SK-N-SH (cell line): ENCODE measurements around the gene ADCY4. TPM values are rescaled to one million over a fixed set of nuclear protein-coding genes. Genes with fewer than 3 reads are reported as not detected.

Source experiments
- CTCF ChIA-PET: fragments of 300-600, 350-600 bp; formaldehyde crosslinking; extraction: SDS; loops from one replicate; lab custom pipeline; 2021; lab: Yijun Ruan, JAX
- POLR2A ChIA-PET: fragments of 350-600 bp; sonication (Branson Sonifier 250); formaldehyde crosslinking; extraction: SDS; loops from one replicate; lab custom pipeline; 2020; ENCODE audit warnings: antibody characterized with exemption, inconsistent platforms; lab: Yijun Ruan, JAX
- DNase-seq: peaks from one replicate; pipeline ENCODE4 v3.0.0; 2012
- H2AFZ ChIP-seq: fragments of 200-600 bp; sonication (generic); 2 replicates; pipeline ENCODE4 v1.8.1; 2016; ENCODE audit warnings: antibody characterized with exemption, mild to moderate bottlenecking, low read depth
- H3F3A ChIP-seq: fragments of 200-600 bp; sonication (generic); replicated peaks from 2 replicates; pipeline ENCODE3; 2016; ENCODE audit warnings: antibody characterized with exemption, mild to moderate bottlenecking; ENCODE audit not compliant: insufficient read depth
- H3K27ac ChIP-seq, 2 experiments: fragments of 200-500 bp in 1 of 2; fragments of 200-600 bp in 1 of 2; sonication (Bioruptor generic) in 1 of 2; sonication (generic), shearing (Covaris generic) in 1 of 2; 2 replicates each; pipeline versions ENCODE4 v1.5.1 to v1.6.1; 2014 to 2016; ENCODE audit warnings: low read depth in 2 of 2, inconsistent platforms in 1 of 2, low read length in 1 of 2, mild to moderate bottlenecking in 1 of 2, mixed read lengths in 1 of 2
- H3K27me3 ChIP-seq: fragments of 200-600 bp; sonication (generic), shearing (Covaris generic); 2 replicates; pipeline ENCODE4 v1.6.1; 2016; ENCODE audit warnings: mixed run types; ENCODE audit not compliant: insufficient read depth
- H3K36me3 ChIP-seq, 2 experiments: fragments of 200-500 bp in 1 of 2; fragments of 200-600 bp in 1 of 2; sonication (Bioruptor generic) in 1 of 2; sonication (generic) in 1 of 2; replicated peaks in 1 of 2; 2 replicates each; pipeline versions ENCODE3 to v1.5.1; 2014 to 2016; ENCODE audit warnings: low read length in 1 of 2, mild to moderate bottlenecking in 1 of 2; ENCODE audit not compliant: insufficient read depth in 2 of 2, control insufficient read depth in 1 of 2
- H3K4me1 ChIP-seq, 2 experiments: fragments of 200-500 bp in 1 of 2; fragments of 200-600 bp in 1 of 2; sonication (Bioruptor generic) in 1 of 2; sonication (generic), shearing (Covaris generic) in 1 of 2; 2 replicates each; pipeline versions ENCODE4 v1.5.1 to v1.6.1; 2014 to 2016; ENCODE audit warnings: low read depth in 1 of 2, low read length in 1 of 2, mixed run types in 1 of 2; ENCODE audit not compliant: insufficient read depth in 2 of 2, control insufficient read depth in 1 of 2
- H3K4me2 ChIP-seq: fragments of 200-600 bp; sonication (generic), shearing (Covaris generic); 2 replicates; pipeline ENCODE4 v1.6.1; 2017; ENCODE audit warnings: mixed run types
- H3K4me3 ChIP-seq, 2 experiments: fragments of 200-500 bp in 1 of 2; fragments of 200-600 bp in 1 of 2; sonication (Bioruptor generic) in 1 of 2; sonication (generic), shearing (Covaris generic) in 1 of 2; 2 replicates each; pipeline versions ENCODE4 v1.5.1 to v1.8.1; 2014 to 2016; ENCODE audit warnings: low read depth in 2 of 2, inconsistent platforms in 1 of 2, low read length in 1 of 2, mild to moderate bottlenecking in 1 of 2, mixed read lengths in 1 of 2, moderate library complexity in 1 of 2
- H3K79me2 ChIP-seq: fragments of 200-600 bp; sonication (generic); 2 replicates; pipeline ENCODE4 v1.8.1; 2017; ENCODE audit warnings: mild to moderate bottlenecking; ENCODE audit not compliant: insufficient read depth
- H3K9ac ChIP-seq: fragments of 200-600 bp; sonication (generic); 2 replicates; pipeline ENCODE4 v1.6.1; 2017; ENCODE audit warnings: mixed run types
- H3K9me2 ChIP-seq: fragments of 200-600 bp; sonication (generic); 2 replicates; pipeline ENCODE4 v1.6.1; 2017; ENCODE audit warnings: mixed run types
- H3K9me3 ChIP-seq: fragments of 200-600 bp; sonication (generic); 2 replicates; pipeline ENCODE4 v1.6.1; 2017; ENCODE audit warnings: mixed run types, mild to moderate bottlenecking, moderate library complexity
- H4K20me1 ChIP-seq: fragments of 200-600 bp; sonication (generic); 2 replicates; pipeline ENCODE4 v1.6.1; 2017; ENCODE audit warnings: mild to moderate bottlenecking, mixed run types; ENCODE audit not compliant: insufficient read depth
- FOXJ3 ChIP-seq: sonication (generic); formaldehyde crosslinking; IDR thresholded peaks from 2 replicates; pipeline ENCODE4 v1.5.1; 2020; ENCODE audit warnings: mild to moderate bottlenecking, missing genetic modification reagents
- GATA2 ChIP-seq: sonication (generic); formaldehyde crosslinking; IDR thresholded peaks from 2 replicates; pipeline ENCODE4 v1.5.0; 2020; ENCODE audit warnings: mild to moderate bottlenecking, missing genetic modification reagents
- RAD21 ChIP-seq: IDR thresholded peaks from 2 replicates; pipeline ENCODE4 v1.6.1; 2012; ENCODE audit warnings: mild to moderate bottlenecking, low read length
- RFX5 ChIP-seq: IDR thresholded peaks from 2 replicates; pipeline ENCODE4 v1.6.1; 2012; ENCODE audit warnings: mild to moderate bottlenecking, improper control_type of control experiment, low read length
- TAF1 ChIP-seq: IDR thresholded peaks from 2 replicates; pipeline ENCODE4 v1.6.1; 2012; ENCODE audit warnings: low read depth, mild to moderate bottlenecking, low read length, moderate library complexity, borderline replicate concordance
- TEAD4 ChIP-seq: IDR thresholded peaks from 2 replicates; pipeline ENCODE4 v1.4.0; 2012; ENCODE audit warnings: mild to moderate bottlenecking, borderline replicate concordance; ENCODE audit not compliant: insufficient read depth
- WGBS: methylation state at CpG from one replicate; pipeline ENCODE4 v1.1.6; 2017; ENCODE audit warnings: low lambda C conversion rate; 5-methylcytosine and 5-hydroxymethylcytosine counted together
- polyA plus RNA-seq, 3 experiments: library from polyadenylated mRNA; depleted of rRNA; stranded (reverse); fragments of >200 nt; gene quantifications; 2 replicates each; pipeline ENCODE4 v1.2.3, GENCODE V29; 2012
- TF ChIP-seq, protein P1 (sequence below): fragments of 200-600 bp; sonication (generic); IDR thresholded peaks from 2 replicates; pipeline ENCODE4 v1.6.1; 2017; ENCODE audit warnings: antibody characterized with exemption, mild to moderate bottlenecking, moderate library complexity
- TF ChIP-seq, protein P2 (sequence below): IDR thresholded peaks from 2 replicates; pipeline ENCODE4; 2012

ADCY4 gene
- polyA plus RNA-seq, 1 of the 3 experiments (the other 2 are of a cell fraction): 0.08 TPM

DNA sequence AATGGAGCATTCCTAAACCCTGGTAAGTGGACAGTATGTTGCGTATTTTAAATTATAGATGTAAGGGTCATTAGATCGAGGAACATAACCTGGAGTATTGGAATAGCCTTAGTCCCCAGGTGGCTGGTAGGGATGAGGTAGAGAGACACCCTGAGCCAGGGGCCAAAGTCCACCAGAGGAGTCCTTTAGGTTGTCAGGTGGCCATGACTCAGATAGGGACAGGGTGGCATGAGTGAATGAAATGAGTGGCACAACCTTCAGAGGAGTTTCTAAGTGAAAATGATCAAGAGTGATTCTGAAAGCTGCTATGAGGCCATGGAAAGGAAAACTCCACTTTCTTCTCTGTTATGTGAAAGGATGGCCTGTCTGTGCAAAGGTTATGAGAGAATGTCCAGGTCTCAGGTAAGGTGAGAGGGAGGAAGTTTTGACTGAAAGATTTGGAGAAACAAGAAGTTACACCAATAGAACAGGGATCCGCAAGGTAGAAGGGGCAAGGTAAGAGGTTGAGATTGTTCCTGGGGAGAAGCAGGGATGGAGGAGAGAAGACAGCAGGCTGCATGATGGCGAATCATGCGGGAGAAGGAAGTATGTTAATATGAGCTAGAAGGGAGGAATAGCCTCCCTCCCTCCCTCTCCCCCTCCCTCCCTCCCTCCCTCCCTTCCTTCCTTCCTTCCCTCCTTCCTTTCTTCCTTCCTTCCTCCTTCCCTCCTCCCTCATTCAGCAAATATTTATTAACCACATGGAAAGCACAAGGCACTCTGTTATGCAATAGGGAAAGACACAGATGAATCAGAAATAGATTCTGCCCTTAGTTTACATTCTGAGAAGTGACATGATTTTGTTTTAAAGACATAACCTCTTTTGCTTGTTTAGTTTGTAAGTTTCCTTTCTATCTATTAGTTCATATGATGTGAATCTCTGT lies 18.9 kb upstream of the ADCY4 start:
- Histone ChIP-seq H3K9ac (no peak overlapping the region), H3K79me2 (no peaks in the 10 kb centered on the region), H3K4me3 (no peak overlapping the region), H4K20me1 (no peaks in the 10 kb centered on the region), H2AFZ (no peak overlapping the region), H3K9me3 (no peaks in the 10 kb centered on the region), H3K4me1 (no peaks in the 10 kb centered on the region; a peak in 1 of 4 replicates), H3K9me2 (no peaks in the 10 kb centered on the region), H3K27me3 (peaks cover 57% of the 10 kb centered on the region), H3K36me3 (no peaks in the 10 kb centered on the region), H3K4me2 (no peak overlapping the region), H3K27ac (no peak overlapping the region), H3F3A (no peaks in the 10 kb centered on the region)
- TF ChIP-seq, protein P1, sequence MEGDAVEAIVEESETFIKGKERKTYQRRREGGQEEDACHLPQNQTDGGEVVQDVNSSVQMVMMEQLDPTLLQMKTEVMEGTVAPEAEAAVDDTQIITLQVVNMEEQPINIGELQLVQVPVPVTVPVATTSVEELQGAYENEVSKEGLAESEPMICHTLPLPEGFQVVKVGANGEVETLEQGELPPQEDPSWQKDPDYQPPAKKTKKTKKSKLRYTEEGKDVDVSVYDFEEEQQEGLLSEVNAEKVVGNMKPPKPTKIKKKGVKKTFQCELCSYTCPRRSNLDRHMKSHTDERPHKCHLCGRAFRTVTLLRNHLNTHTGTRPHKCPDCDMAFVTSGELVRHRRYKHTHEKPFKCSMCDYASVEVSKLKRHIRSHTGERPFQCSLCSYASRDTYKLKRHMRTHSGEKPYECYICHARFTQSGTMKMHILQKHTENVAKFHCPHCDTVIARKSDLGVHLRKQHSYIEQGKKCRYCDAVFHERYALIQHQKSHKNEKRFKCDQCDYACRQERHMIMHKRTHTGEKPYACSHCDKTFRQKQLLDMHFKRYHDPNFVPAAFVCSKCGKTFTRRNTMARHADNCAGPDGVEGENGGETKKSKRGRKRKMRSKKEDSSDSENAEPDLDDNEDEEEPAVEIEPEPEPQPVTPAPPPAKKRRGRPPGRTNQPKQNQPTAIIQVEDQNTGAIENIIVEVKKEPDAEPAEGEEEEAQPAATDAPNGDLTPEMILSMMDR: no peak
- TF ChIP-seq FOXJ3 (CRISPR knock-in tag) (no peak), RFX5 (no peak)
- TF ChIP-seq, protein P2, sequence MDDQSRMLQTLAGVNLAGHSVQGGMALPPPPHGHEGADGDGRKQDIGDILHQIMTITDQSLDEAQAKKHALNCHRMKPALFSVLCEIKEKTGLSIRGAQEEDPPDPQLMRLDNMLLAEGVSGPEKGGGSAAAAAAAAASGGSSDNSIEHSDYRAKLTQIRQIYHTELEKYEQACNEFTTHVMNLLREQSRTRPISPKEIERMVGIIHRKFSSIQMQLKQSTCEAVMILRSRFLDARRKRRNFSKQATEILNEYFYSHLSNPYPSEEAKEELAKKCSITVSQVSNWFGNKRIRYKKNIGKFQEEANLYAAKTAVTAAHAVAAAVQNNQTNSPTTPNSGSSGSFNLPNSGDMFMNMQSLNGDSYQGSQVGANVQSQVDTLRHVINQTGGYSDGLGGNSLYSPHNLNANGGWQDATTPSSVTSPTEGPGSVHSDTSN: no peak
- ChIA-PET POLR2A (no interaction called here), CTCF (interaction anchor here (1.3 to 5.0 kb wide), 3 partner anchors 12 to 20 kb away, joined by 4 to 32 read pairs (median 21); partner anchors contain the start of gene ADCY4)
- 49% methylated on average over 5 of the region's 5 CpGs for WGBS
- no peak for DNase-seq

DNA sequence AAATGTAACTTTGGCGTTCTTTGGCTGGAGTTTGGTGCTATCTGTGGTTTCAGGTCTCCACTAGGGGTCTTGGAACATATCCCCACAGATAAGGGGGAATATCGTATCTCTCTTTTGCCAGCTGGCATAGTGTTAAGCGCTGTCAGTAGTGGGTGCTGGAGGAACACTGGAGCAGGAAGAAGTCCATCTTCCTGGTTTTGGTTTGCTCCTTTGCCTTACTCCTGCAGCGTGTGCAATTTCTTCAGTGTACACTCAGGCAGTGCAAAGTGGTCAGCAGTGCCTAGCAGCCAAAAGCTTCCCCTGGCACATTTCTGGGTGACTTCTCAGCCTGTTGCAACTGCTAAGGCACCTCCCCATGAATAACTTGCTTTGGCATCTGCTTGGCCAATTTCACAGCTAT lies 16.6 kb upstream of the ADCY4 start:
- no peak for DNase-seq
- no peaks in the 10 kb centered on the region for H4K20me1 ChIP-seq
- no peak overlapping the region for H3K27ac ChIP-seq
- 14% methylated on average over 4 of the region's 4 CpGs for WGBS
- H3F3A ChIP-seq: no peaks in the 10 kb centered on the region
- H3K4me3 ChIP-seq: no peak overlapping the region
- ChIA-PET POLR2A (interaction anchor here (0.6 kb wide), 1 partner anchor 17 kb away, joined by 3 read pairs; the partner anchor contains the start of gene NFATC4), CTCF (interaction anchor here (0.9 to 5.0 kb wide), 13 partner anchors 10 to 109 kb away, joined by 3 to 32 read pairs (median 4); partner anchors contain the start of genes ADCY4, RIPK3 and TINF2)
- TF ChIP-seq TAF1 (no peak), RAD21 (peak; percentile 26; the same call in 1 of the 2 replicates), GATA2 (CRISPR knock-in tag) (no peak), TEAD4 (no peak)
- TF ChIP-seq, protein P1: peak; percentile 17; the same call in 1 of the 2 replicates
- no peaks in the 10 kb centered on the region; a peak in 1 of 4 replicates for H3K4me1 ChIP-seq
- H3K9ac ChIP-seq: no peak overlapping the region
- peaks cover 64% of the 10 kb centered on the region for H3K27me3 ChIP-seq
- no peaks in the 10 kb centered on the region for H3K9me2 ChIP-seq
- H3K4me2 ChIP-seq: no peak overlapping the region
- no peaks in the 10 kb centered on the region for H3K36me3 ChIP-seq
- no peaks in the 10 kb centered on the region for H3K79me2 ChIP-seq
- no peaks in the 10 kb centered on the region for H3K9me3 ChIP-seq
- H2AFZ ChIP-seq: no peak overlapping the region
